GM06990 (cell line): ENCODE measurements around the gene ZNF710.

Source experiments
- DNase-seq: peaks from one replicate; pipeline ENCODE4 v3.0.0-alpha.2; 2011; ENCODE audit not compliant: insufficient read length; ENCODE audit errors: extremely low read depth
- H3K27me3 ChIP-seq: replicated peaks from 2 replicates; pipeline ENCODE4 v1.6.0; 2011; ENCODE audit warnings: low read length; ENCODE audit not compliant: control insufficient read depth, insufficient read depth
- H3K36me3 ChIP-seq: 2 replicates; pipeline ENCODE4 v1.5.1; 2011; ENCODE audit warnings: low read length; ENCODE audit not compliant: control insufficient read depth, insufficient read depth
- H3K4me3 ChIP-seq: replicated peaks from 2 replicates; pipeline ENCODE4 v1.5.1; 2011; ENCODE audit warnings: low read depth, mild to moderate bottlenecking, control low read depth, low read length
- TF ChIP-seq, protein P1 (sequence below): IDR thresholded peaks from 2 replicates; pipeline ENCODE4 v1.5.1; 2011; ENCODE audit warnings: low read length, control low read depth, mild to moderate bottlenecking, inconsistent platforms; ENCODE audit not compliant: insufficient read depth, poor library complexity, severe bottlenecking

The ZNF710 gene

DNA sequence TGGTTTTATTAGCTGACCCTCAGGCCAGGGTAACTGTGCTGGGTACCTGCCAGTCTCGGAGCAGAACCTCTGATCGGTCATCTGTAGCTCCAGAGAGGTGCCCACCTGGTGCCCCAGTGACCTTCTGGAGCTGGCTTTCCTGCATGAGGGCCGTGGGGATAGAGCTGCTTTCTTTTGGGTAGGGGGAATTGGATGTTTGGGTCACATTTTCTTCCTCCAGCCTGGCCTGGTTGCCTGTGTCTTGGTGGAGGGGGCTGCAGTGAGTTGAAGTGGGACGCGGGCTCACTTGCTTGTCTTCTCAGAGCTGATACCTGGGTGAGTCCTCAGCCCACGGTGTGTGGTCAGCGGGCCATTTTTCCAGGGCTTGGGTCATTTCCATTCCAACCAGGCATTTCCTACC is 2.6 kb downstream of the ZNF710 start:
- Histone ChIP-seq H3K36me3 (no peaks in the 10 kb centered on the region; the same call in 1 of the 2 replicates), H3K4me3 (peak overlapping the region; percentile 79), H3K27me3 (no peaks in the 10 kb centered on the region)
- TF ChIP-seq, protein P1, sequence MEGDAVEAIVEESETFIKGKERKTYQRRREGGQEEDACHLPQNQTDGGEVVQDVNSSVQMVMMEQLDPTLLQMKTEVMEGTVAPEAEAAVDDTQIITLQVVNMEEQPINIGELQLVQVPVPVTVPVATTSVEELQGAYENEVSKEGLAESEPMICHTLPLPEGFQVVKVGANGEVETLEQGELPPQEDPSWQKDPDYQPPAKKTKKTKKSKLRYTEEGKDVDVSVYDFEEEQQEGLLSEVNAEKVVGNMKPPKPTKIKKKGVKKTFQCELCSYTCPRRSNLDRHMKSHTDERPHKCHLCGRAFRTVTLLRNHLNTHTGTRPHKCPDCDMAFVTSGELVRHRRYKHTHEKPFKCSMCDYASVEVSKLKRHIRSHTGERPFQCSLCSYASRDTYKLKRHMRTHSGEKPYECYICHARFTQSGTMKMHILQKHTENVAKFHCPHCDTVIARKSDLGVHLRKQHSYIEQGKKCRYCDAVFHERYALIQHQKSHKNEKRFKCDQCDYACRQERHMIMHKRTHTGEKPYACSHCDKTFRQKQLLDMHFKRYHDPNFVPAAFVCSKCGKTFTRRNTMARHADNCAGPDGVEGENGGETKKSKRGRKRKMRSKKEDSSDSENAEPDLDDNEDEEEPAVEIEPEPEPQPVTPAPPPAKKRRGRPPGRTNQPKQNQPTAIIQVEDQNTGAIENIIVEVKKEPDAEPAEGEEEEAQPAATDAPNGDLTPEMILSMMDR = no peak
- DNase-seq = no peak

DNA sequence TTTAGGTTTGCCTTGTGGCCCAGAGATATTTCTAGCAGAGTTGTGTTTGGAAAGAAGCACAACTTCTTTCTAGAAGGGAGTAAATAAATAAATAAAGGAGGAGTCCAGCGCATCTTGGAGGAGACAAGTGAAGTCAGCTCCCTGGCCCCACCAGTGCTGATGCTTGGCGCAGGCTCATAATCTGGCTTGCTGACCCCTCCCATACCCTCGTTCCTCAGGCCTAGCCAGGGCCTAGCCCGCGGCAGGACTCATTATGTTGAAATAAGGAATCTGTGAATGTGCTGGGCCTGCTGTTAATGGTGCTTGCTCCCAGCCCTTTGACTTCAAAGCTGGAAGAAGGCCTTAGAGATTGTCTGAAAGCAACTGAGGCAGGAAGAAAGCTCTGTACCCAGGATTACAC is 3.1 kb downstream of the ZNF710 start:
- H3K27me3 ChIP-seq = no peaks in the 10 kb centered on the region
- peaks cover 2% of the 10 kb centered on the region for H3K36me3 ChIP-seq
- H3K4me3 ChIP-seq = no peak overlapping the region
- TF ChIP-seq, protein P1 = no peak
- DNase-seq = no peak

DNA sequence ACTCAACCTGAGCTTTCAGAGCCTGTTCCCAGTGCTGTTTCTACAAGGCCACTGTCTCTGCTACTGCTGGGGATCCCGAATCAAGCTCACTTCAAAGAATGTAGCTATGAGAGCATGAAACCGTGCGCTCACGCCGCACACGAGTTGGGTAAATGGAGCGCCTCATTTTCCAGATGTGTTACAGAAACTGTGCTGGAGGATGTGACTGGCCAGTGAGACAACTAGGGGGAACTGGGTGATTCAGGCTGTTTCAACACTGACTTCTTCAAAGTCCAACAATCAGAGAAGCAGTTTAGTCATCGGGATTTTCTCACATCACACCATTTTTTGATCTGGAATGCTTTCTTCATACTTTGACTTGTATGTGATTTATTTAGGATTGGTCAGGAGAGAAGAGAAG is 3.5 kb downstream of the ZNF710 start:
- no peaks in the 10 kb centered on the region for H3K27me3 ChIP-seq
- no peak for DNase-seq
- TF ChIP-seq, protein P1 = no peak
- H3K4me3 ChIP-seq = no peak overlapping the region
- peaks cover 3% of the 10 kb centered on the region for H3K36me3 ChIP-seq

DNA sequence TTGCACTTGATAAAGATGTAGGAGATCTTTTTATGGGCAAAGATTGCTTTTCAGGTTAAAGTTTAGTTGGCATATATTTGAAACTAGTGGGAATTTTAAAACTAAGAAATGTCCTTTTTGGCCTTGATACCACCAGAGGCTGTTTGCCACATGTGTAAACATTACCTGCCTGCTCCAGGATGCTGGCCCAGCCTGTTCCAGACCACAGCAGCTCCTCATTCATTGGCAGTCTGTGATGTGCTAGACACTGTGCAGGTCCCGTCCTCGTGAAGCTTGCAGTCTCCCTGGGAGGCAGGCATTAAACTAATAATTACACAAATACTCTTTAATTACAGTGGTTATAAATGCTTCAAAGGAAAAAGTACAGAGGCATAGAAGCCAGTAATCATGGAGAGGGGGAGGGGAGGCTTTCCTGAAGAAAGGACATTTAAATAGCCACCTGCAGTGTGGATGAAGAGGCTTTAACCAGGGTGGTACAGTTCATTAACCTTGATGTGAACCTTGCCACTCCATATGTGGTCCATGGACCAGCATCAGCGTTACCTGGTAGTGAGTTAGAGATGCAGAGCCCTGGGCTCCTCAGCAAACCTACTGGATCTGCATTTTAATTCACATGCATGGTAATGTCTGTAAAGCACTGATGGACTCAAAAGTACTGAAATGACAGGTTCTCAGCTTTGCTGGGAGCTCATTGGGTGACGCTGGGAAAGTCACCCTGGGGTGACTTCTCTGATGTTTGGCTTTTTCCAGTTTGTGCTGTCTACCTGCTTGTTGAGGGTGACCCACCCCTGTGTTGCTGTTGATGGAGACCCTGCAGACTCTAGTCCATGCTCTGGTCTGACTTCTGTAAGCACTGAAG is 5.3 kb downstream of the ZNF710 start:
- no peak overlapping the region for H3K4me3 ChIP-seq

DNA sequence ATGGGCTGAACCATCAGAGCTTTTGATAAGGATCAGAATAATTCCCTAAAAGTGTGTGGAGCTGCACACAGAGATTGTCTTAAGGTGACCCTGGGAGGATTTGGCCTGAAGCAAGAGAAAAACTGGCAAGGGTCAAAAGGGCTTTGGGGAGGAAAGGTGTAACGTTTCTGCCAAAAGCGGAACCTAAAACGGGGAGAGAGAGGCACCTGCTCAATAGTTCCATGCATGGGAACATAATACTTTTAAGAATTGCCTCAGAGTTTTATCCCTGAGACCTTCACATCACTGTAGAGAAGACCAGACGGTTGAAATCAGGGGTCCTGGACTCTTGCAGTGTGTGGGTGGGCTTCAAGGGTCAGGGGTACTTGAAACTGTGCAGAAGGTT is 5.9 kb downstream of the ZNF710 start:
- H3K4me3 ChIP-seq = no peak overlapping the region
- no peaks in the 10 kb centered on the region for H3K27me3 ChIP-seq
- DNase-seq = no peak
- peaks cover 3% of the 10 kb centered on the region for H3K36me3 ChIP-seq
- TF ChIP-seq, protein P1 = no peak

More for the DNA sequence above, 5.3 kb downstream of the ZNF710 start:
- TF ChIP-seq, protein P1 = no peak
- Histone ChIP-seq H3K36me3 (peaks cover 3% of the 10 kb centered on the region), H3K27me3 (no peaks in the 10 kb centered on the region)
- DNase-seq = no peak
